ENCODE data around the gene SUPT20HL1. TPM values are rescaled to one million over a fixed set of nuclear protein-coding genes. Genes with fewer than 3 reads are reported as not detected.

SUPT20HL1 gene
- total RNA-seq, 1 donor = not detected

DNA sequence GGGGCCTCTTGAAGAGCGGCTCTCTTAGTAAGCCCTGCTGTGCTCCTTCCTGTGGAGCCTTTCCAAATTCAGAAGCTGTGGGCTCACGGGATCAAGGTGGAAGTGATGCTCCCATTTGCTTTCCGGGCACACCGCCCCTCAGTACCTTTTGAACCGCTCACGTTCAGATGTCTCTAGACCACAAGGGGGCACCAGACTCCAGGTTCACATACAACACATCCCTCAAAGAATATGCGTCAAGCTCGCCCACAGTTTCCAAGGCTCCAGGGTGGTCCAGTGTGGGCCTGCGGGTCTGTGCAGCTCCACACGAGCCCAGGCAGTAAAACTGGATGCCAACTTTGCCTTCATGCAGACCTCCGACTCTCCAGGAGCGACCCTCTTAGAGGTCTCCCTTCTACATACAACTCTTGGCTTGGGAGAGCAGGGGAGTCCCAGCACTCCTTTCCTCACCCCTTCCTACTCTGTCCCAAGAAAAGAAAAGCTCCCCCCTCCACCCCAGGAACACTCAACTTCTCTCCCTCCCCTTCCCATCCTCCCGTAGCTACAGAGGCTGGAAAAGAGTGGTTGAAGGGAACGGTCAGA is 11.0 kb downstream of the SUPT20HL1 start:
- no peaks in the 10 kb centered on the region for H4K20me1 ChIP-seq (ENCODE audit: insufficient read depth, low read length)
- peak; percentile 88 for DNase-seq (ENCODE audit: insufficient read length, low spot score, missing footprints)
- peak overlapping the region; percentile 51 for H2AFZ ChIP-seq (ENCODE audit: low read length)
- H3K4me1 ChIP-seq (ENCODE audit: insufficient read depth, low read length) = no peaks in the 10 kb centered on the region
- H3K4me3 ChIP-seq (ENCODE audit: insufficient read depth, low read length) = peak overlapping the region; percentile 45
- H3K79me2 ChIP-seq (ENCODE audit: insufficient read depth, low read length) = no peaks in the 10 kb centered on the region
- TF ChIP-seq, protein P1, sequence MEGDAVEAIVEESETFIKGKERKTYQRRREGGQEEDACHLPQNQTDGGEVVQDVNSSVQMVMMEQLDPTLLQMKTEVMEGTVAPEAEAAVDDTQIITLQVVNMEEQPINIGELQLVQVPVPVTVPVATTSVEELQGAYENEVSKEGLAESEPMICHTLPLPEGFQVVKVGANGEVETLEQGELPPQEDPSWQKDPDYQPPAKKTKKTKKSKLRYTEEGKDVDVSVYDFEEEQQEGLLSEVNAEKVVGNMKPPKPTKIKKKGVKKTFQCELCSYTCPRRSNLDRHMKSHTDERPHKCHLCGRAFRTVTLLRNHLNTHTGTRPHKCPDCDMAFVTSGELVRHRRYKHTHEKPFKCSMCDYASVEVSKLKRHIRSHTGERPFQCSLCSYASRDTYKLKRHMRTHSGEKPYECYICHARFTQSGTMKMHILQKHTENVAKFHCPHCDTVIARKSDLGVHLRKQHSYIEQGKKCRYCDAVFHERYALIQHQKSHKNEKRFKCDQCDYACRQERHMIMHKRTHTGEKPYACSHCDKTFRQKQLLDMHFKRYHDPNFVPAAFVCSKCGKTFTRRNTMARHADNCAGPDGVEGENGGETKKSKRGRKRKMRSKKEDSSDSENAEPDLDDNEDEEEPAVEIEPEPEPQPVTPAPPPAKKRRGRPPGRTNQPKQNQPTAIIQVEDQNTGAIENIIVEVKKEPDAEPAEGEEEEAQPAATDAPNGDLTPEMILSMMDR (IDR thresholded peaks at IDR 0.05; ENCODE audit: extremely low read depth, low read depth, low read length) = peak; percentile 70
- H3K27me3 ChIP-seq (ENCODE audit: insufficient read depth, low read length) = peaks cover 7% of the 10 kb centered on the region
- H3K27ac ChIP-seq (ENCODE audit: low read depth, low read length) = no peak overlapping the region
- peak overlapping the region; percentile 65 for H3K4me2 ChIP-seq (ENCODE audit: insufficient read depth, low read length)
- no peaks in the 10 kb centered on the region for H3K9me3 ChIP-seq (ENCODE audit: low read depth, low read length)
- no peaks in the 10 kb centered on the region for H3K36me3 ChIP-seq (ENCODE audit: insufficient read depth, low read length)

DNA sequence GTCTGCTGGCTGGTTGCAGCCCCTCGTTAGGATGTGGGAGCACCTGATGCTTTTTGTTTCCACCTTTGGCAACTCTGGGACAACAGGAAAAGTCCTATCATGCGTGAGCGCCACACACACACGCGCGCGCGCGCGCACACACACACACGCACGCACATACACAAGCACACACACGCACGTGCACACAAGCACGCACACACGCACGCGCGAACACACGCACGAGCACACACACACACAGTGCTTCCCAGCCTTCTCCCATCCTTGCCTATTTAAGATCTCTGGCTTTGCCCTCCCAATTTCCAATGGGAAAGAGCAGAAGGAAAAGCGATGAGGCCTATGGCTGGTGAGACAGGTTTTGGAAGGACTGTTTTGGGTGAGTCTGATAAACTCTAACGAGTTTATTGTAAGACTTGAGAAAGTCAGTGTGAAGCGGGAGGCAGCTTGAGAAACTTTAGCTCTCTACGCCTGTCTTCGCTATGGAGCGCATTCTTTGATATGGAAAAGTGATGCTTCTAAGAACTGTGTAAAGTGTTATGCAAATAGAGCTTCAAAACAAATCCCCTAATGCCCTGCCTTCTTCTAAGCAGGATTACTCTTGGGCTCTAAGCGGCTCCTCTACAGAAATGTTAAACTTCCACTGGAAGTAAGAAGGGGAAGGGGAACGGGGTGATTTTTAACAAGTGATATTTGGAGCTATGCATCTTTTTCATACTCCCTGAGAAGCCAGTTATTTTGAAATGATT is 11.8 kb downstream of the SUPT20HL1 start:
- H2AFZ ChIP-seq (ENCODE audit: low read length) = no peak overlapping the region

DNA sequence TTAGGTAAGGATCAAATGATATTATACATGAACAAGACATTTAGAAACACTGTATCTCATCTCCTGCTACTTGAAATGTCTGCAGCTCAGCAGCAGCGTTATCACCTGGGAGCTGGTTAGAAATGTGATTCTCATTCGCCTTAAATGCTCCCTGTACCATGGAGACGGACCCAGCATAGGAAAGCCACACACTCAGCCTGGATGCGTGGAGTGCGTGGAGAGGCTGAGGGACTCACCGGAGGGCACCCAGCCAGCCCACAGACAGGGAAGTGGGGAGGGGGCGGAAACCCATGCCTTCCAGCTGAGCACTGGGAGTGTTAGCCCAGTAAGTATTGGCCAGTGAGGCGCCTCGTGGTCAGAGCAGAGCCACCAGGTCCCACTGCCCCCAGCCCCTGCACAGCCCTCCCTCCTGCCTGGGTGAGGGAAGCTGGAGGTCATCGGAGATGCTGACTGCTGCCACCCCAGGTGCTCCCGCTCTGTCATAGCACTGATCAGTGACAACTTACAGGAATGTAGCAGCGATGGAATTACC is 15.2 kb downstream of the SUPT20HL1 start:
- Histone ChIP-seq H3K4me3 (ENCODE audit: insufficient read depth, low read length) (no peak overlapping the region), H3K36me3 (ENCODE audit: insufficient read depth, low read length) (no peaks in the 10 kb centered on the region), H3K4me1 (ENCODE audit: insufficient read depth, low read length) (no peaks in the 10 kb centered on the region), H3K9me3 (ENCODE audit: low read depth, low read length) (no peaks in the 10 kb centered on the region), H3K79me2 (ENCODE audit: insufficient read depth, low read length) (no peaks in the 10 kb centered on the region), H3K27me3 (ENCODE audit: insufficient read depth, low read length) (peaks cover 13% of the 10 kb centered on the region), H2AFZ (ENCODE audit: low read length) (no peak overlapping the region), H4K20me1 (ENCODE audit: insufficient read depth, low read length) (no peaks in the 10 kb centered on the region), H3K27ac (ENCODE audit: low read depth, low read length) (no peak overlapping the region), H3K4me2 (ENCODE audit: insufficient read depth, low read length) (no peak overlapping the region)
- TF ChIP-seq, protein P1 (IDR thresholded peaks at IDR 0.05; ENCODE audit: extremely low read depth, low read depth, low read length) = no peak
- no peak for DNase-seq (ENCODE audit: insufficient read length, low spot score, missing footprints)

More for the DNA sequence above, 11.8 kb downstream of the SUPT20HL1 start:
- Histone ChIP-seq H3K9me3 (ENCODE audit: low read depth, low read length) (no peaks in the 10 kb centered on the region), H3K4me2 (ENCODE audit: insufficient read depth, low read length) (no peak overlapping the region), H3K27ac (ENCODE audit: low read depth, low read length) (no peak overlapping the region), H4K20me1 (ENCODE audit: insufficient read depth, low read length) (no peaks in the 10 kb centered on the region), H3K79me2 (ENCODE audit: insufficient read depth, low read length) (no peaks in the 10 kb centered on the region), H3K4me3 (ENCODE audit: insufficient read depth, low read length) (no peak overlapping the region), H3K4me1 (ENCODE audit: insufficient read depth, low read length) (no peaks in the 10 kb centered on the region), H3K27me3 (ENCODE audit: insufficient read depth, low read length) (peaks cover 10% of the 10 kb centered on the region), H3K36me3 (ENCODE audit: insufficient read depth, low read length) (no peaks in the 10 kb centered on the region)
- no peak for DNase-seq (ENCODE audit: insufficient read length, low spot score, missing footprints)
- TF ChIP-seq, protein P1 (IDR thresholded peaks at IDR 0.05; ENCODE audit: extremely low read depth, low read depth, low read length) = no peak

DNA sequence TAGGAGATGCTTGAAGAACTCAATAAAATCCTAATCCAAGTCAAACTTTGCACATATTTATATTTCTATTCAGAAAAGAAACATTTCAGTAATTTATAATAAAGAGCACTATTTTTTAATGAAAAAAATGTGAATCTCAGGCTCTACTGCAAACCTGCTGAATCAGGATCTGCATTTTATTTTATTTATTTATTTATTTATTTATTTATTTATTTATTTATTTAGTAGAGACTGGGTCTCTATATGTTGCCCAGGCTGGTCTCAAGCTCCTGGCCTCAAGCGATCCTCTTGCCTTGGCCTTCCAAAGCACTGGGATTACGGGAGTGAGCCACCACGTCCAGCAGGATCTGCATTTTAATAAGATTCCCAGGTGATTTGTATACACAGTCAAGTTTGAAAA is 16.0 kb downstream of the SUPT20HL1 start:
- H3K27me3 ChIP-seq (ENCODE audit: insufficient read depth, low read length) = peaks cover 10% of the 10 kb centered on the region
- H3K36me3 ChIP-seq (ENCODE audit: insufficient read depth, low read length) = no peaks in the 10 kb centered on the region
- H2AFZ ChIP-seq (ENCODE audit: low read length) = no peak overlapping the region
- TF ChIP-seq, protein P1 (IDR thresholded peaks at IDR 0.05; ENCODE audit: extremely low read depth, low read depth, low read length) = no peak
- no peak overlapping the region for H3K4me3 ChIP-seq (ENCODE audit: insufficient read depth, low read length)
- DNase-seq (ENCODE audit: insufficient read length, low spot score, missing footprints) = no peak
- H3K4me1 ChIP-seq (ENCODE audit: insufficient read depth, low read length) = no peaks in the 10 kb centered on the region
- H4K20me1 ChIP-seq (ENCODE audit: insufficient read depth, low read length) = no peaks in the 10 kb centered on the region
- no peak overlapping the region for H3K4me2 ChIP-seq (ENCODE audit: insufficient read depth, low read length)
- H3K79me2 ChIP-seq (ENCODE audit: insufficient read depth, low read length) = no peaks in the 10 kb centered on the region
- no peak overlapping the region for H3K27ac ChIP-seq (ENCODE audit: low read depth, low read length)
- H3K9me3 ChIP-seq (ENCODE audit: low read depth, low read length) = no peaks in the 10 kb centered on the region
